ENCODE data around the gene SMOC2. TPM values are rescaled to one million over a fixed set of nuclear protein-coding genes. Genes with fewer than 3 reads are reported as not detected.
A peak's percentile ranks its signal among the peaks of the same experiment; 100 is the strongest.
"Not testable (repeated sequence)": the region's sequence is repeated elsewhere in the genome, so short reads cannot be mapped to it uniquely, and the experiment has no call there.

The SMOC2 gene
- total RNA-seq, 1 experiment from 2014 or later: not detected

- no peak for DNase-seq (ENCODE audit: low read depth)
Measured at GRCh38 chr6:168650671-168651111, 209.7 kb downstream of the SMOC2 start.

GRCh38 chr6:168655462-168656152, 214.6 kb downstream of the SMOC2 start:
- DNase-seq (ENCODE audit: low read depth): no peak

- DNase-seq (ENCODE audit: low read depth): no peak
Measured at GRCh38 chr6:168658059-168658458, 217.1 kb downstream of the SMOC2 start.

- no peak for DNase-seq (ENCODE audit: low read depth)
Measured at GRCh38 chr6:168660400-168660945, 219.5 kb downstream of the SMOC2 start.

- DNase-seq (ENCODE audit: low read depth): no peak
Measured at GRCh38 chr6:168662301-168662936, 221.4 kb downstream of the SMOC2 start.

GRCh38 chr6:168663041-168663440, 222.1 kb downstream of the SMOC2 start:
- DNase-seq (ENCODE audit: low read depth): no peak

GRCh38 chr6:168664956-168665355, 224.0 kb downstream of the SMOC2 start:
- DNase-seq (ENCODE audit: low read depth): no peak

- DNase-seq (ENCODE audit: low read depth): no peak
Measured at GRCh38 chr6:168666170-168666569, 225.2 kb downstream of the SMOC2 start.

GRCh38 chr6:168666699-168667427, 225.9 kb downstream of the SMOC2 start:
- DNase-seq (ENCODE audit: low read depth): peak; percentile 14

- DNase-seq (ENCODE audit: low read depth): no peak
Measured at GRCh38 chr6:168667428-168667805, 226.4 kb downstream of the SMOC2 start.

GRCh38 chr6:168670401-168670985, 229.5 kb downstream of the SMOC2 start:
- DNase-seq (ENCODE audit: low read depth): no peak

GRCh38 chr6:168671028-168671862, 230.3 kb downstream of the SMOC2 start:
- no peak for DNase-seq (ENCODE audit: low read depth)

- no peak for DNase-seq (ENCODE audit: low read depth)
Measured at GRCh38 chr6:168671863-168672546, 231.0 kb downstream of the SMOC2 start.

GRCh38 chr6:168674595-168674994, 233.6 kb downstream of the SMOC2 start:
- DNase-seq (ENCODE audit: low read depth): no peak

GRCh38 chr6:168675375-168675774, 234.4 kb downstream of the SMOC2 start:
- DNase-seq (ENCODE audit: low read depth): no peak

- DNase-seq (ENCODE audit: low read depth): no peak
Measured at GRCh38 chr6:168675933-168676551, 235.1 kb downstream of the SMOC2 start.

GRCh38 chr6:168676552-168677322, 235.8 kb downstream of the SMOC2 start:
- DNase-seq (ENCODE audit: low read depth): no peak

GRCh38 chr6:168677323-168677781, 236.4 kb downstream of the SMOC2 start:
- DNase-seq (ENCODE audit: low read depth): not testable (repeated sequence)

GRCh38 chr6:168678077-168678476, 237.1 kb downstream of the SMOC2 start:
- DNase-seq (ENCODE audit: low read depth): no peak
